RKO (cell line): Measurements from ENCODE around the gene INHBE.

Experiments used
- DNase-seq: peaks from one replicate; pipeline ENCODE4 v3.0.0-alpha.2; 2016; ENCODE audit warnings: low spot score

Gene INHBE

DNA sequence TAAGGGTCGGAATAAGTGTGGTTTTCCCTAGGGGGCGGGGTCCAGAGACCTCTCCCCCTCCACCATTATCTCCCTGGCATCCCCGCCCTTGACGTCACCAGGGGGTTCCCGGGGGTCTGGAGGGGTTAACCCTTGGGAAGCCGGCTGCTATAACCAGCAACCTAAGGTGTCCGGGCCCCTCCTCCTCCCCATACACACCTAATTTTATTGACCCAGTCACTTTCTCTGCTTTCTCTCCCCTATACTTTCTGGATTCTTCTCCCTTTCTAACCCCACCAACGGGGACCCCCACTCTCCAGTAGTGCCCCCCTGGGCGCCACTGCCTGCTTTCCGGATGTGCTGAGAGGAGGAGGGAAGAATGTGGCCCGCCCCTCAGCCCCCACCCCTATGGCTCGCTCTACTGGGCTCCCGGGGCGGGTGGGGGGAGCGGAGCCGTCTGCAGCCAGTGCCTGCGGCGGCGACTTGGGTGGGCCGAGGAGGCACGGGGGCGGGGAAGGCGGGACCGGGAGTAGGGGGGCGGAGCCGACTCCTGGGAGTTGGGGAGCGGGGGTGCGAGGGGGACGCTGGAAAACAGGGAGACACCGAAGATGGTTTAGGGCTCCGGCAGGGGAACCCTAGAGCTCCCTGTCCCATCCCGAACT is 6.3 kb downstream of the INHBE start:
- peak; percentile 79 for DNase-seq

DNA sequence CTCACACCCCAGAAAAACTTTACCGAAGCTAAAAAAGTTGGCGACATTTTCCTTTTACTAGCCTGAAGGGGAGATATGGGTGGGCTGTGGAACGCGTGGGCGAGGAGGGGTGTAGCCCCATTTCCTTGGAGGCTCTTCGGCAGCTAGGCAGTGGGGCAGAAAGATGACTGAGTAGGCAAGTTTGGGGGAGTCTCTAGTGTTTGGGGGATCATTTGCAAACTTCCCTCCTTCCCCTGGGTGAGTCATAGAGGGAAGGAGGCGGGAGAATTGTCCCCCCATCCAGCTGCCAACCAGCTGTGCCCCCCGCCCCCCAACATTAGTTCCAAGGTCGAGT is 6.8 kb downstream of the INHBE start:
- DNase-seq, result peak; percentile 80

DNA sequence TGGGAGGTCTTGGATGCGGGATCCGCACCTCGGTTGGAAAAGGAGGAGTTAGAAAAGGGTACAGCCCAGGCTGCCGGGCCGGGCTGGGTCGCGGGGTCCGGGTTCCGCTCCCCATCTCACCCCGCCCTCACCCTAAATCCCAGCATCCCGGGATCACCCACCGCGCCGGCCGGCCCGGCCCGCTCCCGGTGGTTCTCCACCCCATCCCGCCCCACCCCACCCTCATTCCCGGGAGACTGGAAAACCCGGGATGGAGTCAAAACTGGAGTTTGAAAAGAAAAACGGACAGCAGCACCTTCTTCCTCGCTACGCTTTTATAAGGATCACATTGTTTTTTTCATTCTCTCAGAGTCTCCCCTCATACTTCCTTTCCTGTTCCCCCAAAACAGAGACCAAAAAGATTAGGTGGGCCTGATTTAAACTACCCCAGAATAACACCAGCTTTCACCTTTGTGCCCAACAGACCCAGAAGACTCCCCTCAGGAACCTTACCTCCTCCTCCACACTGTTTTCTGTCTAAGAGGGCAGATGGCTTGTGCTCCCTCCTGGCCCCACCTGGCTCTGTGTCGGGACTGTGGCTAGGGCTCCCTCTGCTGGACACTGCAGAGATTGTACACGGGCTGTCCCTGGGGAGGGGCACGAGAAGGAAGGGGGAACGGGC is 7.3 kb downstream of the INHBE start:
- peak; percentile 90 for DNase-seq

DNA sequence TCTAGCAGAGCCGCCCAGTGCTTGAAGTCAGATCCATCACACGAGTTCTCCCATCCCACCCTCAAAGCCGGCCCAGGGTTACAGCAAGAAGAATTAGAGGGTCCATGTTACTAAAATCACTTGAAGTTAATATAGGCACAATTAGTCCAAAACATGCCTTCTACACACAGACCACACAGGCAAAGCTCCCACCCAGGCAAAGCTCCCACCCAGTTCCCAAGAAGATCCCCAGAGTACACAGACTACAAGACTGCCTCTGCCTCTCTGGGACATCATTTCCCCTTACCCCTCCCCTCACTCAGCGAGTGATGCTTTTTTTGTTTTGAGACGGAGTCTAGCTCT is 7.8 kb downstream of the INHBE start:
- no peak for DNase-seq

DNA sequence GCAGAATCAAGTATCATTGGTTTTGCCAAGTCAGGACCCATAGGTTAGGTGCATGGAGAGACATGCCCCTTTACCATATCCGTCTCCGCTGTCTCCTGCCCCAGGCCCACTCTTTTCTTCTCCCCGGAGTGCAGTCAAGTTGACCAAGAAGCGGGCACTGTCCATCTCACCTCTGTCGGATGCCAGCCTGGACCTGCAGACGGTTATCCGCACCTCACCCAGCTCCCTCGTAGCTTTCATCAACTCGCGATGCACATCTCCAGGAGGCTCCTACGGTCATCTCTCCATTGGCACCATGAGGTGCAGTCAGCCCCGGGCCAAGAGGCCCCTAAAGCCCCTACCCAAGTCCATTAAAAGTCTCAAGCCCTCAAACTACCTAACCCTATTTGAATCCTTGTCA is 9.5 kb downstream of the INHBE start:
- no peak for DNase-seq

DNA sequence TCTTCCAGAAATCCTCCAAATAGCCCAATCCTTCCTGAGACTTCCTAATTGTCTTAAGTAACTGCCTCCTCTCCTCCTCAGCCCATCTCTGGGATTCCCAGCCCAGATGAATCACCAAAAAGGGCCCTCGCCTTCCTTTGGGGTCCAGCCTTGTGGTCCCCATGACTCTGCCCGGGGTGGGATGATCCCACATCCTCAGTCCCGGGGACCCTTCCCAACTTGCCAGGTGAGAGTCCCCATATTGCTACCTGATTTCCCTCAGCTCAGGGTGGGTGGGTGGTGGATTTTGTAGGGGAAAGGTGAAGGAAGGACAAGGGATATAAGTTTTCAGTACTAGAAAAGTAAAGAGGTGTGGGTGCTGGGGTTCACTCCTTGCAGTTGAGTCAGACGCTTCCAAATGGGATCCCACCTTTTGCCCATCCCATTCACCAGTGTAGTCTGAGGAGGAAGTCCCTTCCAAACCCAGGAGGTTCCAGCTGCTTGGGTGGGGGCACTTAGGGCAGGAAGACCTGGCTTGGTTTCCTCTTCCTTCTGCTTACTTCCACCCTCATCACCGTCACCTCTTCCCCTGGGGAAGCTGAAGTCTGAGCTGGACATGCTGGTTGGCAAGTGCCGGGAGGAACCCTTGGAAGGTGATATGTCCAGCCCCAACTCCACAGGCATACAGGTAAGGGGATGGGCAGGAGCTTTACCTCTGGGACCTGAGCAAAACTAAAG is 10.1 kb downstream of the INHBE start:
- no peak for DNase-seq

DNA sequence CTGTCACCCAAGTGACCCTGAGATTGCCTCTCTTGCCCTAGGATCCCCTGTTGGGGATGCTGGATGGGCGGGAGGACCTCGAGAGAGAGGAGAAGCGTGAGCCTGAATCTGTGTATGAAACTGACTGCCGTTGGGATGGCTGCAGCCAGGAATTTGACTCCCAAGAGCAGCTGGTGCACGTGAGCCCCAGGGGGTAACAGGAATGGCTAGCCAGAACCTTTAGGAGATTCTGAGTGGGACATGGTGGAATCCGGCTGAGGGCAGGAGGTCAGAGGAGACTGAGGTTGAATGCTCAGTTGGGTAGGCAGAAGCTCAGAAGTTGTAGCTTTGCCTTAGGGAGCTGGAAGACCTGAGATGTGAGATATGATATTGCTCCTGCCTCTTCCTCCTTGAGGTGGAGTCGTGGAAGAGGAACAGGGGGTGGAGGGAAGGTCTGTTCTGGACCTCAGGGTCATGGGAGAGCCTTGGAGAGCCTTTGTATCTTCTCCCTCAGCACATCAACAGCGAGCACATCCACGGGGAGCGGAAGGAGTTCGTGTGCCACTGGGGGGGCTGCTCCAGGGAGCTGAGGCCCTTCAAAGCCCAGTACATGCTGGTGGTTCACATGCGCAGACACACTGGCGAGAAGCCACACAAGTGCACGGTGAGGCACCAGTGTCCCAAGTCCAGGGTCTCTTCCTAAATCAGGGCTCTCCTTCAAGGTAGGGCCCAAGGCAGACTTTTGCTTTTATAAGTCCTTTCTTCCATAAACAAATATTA is 10.8 kb downstream of the INHBE start:
- DNase-seq, result no peak

DNA sequence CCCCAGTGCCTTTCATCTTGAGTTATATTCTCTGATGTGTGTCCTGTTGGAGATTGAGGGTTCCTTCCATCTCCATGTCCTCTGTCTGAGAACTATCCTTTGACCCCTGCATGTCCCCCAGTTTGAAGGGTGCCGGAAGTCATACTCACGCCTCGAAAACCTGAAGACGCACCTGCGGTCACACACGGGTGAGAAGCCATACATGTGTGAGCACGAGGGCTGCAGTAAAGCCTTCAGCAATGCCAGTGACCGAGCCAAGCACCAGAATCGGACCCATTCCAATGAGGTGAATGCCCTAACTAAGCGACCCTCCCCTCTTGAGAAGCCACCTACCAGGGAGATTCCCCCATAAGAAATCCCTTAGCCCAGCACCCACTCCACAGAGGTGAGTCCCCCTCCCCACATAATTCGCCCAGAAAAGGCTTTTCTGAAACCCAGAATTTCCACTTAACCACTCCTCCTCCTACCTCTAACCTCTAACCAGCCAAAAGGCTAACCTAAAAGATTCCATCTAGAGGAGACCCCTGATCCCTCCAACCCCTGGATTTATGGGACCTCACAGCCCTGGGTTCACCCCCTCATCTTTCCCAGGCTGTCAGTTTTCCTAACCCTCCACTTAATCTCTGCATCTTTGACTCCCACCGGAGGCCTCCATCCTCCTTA is 12.2 kb downstream of the INHBE start:
- no peak for DNase-seq

DNA sequence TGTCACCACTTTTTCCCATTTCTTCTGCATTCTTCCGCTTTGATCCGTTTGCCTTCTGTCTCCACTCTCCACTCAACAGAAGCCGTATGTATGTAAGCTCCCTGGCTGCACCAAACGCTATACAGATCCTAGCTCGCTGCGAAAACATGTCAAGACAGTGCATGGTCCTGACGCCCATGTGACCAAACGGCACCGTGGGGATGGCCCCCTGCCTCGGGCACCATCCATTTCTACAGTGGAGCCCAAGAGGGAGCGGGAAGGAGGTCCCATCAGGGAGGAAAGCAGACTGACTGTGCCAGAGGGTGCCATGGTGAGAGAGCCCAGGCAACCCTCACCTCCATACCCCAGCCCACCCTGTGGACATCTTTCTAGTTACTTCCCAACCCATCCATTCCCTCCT is 12.8 kb downstream of the INHBE start:
- no peak for DNase-seq

DNA sequence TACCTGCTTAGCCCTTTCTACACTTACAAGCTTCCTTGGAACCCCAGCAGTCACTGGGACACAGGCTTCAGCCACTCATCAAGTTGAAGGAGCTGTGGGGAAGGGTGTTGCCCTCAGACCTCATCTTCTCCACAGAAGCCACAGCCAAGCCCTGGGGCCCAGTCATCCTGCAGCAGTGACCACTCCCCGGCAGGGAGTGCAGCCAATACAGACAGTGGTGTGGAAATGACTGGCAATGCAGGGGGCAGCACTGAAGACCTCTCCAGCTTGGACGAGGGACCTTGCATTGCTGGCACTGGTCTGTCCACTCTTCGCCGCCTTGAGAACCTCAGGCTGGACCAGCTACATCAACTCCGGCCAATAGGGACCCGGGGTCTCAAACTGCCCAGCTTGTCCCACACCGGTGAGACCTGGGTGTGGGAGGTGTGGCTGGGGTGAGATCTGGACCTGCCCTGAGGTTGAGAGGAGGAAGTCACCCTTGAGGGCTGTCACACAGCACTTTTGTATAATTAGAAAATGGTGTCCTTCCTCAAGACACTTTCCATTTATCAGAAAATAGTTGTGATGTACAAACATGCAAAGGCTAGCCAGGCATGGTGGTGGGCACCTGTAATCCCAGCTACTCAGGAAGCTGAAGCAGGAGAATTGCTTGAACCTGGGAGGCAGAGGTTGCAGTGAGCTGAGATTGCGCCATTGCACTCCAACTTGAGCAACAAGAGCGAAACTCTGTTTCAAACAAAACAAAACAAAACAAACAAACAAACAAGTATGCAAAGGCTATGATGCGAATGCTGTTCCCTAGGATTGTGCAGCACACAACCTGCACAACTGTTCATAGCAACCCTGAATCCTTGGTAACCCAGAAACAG is 14.4 kb downstream of the INHBE start:
- no peak for DNase-seq

DNA sequence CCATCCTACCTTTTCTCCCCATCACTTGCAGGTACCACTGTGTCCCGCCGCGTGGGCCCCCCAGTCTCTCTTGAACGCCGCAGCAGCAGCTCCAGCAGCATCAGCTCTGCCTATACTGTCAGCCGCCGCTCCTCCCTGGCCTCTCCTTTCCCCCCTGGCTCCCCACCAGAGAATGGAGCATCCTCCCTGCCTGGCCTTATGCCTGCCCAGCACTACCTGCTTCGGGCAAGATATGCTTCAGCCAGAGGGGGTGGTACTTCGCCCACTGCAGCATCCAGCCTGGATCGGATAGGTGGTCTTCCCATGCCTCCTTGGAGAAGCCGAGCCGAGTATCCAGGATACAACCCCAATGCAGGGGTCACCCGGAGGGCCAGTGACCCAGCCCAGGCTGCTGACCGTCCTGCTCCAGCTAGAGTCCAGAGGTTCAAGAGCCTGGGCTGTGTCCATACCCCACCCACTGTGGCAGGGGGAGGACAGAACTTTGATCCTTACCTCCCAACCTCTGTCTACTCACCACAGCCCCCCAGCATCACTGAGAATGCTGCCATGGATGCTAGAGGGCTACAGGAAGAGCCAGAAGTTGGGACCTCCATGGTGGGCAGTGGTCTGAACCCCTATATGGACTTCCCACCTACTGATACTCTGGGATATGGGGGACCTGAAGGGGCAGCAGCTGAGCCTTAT is 15.3 kb downstream of the INHBE start:
- no peak for DNase-seq

DNA sequence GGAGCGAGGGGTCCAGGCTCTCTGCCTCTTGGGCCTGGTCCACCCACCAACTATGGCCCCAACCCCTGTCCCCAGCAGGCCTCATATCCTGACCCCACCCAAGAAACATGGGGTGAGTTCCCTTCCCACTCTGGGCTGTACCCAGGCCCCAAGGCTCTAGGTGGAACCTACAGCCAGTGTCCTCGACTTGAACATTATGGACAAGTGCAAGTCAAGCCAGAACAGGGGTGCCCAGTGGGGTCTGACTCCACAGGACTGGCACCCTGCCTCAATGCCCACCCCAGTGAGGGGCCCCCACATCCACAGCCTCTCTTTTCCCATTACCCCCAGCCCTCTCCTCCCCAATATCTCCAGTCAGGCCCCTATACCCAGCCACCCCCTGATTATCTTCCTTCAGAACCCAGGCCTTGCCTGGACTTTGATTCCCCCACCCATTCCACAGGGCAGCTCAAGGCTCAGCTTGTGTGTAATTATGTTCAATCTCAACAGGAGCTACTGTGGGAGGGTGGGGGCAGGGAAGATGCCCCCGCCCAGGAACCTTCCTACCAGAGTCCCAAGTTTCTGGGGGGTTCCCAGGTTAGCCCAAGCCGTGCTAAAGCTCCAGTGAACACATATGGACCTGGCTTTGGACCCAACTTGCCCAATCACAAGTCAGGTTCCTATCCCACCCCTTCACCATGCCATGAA is 16.0 kb downstream of the INHBE start:
- DNase-seq, result no peak

DNA sequence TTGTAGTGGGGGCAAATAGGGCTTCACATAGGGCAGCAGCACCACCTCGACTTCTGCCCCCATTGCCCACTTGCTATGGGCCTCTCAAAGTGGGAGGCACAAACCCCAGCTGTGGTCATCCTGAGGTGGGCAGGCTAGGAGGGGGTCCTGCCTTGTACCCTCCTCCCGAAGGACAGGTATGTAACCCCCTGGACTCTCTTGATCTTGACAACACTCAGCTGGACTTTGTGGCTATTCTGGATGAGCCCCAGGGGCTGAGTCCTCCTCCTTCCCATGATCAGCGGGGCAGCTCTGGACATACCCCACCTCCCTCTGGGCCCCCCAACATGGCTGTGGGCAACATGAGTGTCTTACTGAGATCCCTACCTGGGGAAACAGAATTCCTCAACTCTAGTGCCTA is 16.6 kb downstream of the INHBE start:
- no peak for DNase-seq

DNA sequence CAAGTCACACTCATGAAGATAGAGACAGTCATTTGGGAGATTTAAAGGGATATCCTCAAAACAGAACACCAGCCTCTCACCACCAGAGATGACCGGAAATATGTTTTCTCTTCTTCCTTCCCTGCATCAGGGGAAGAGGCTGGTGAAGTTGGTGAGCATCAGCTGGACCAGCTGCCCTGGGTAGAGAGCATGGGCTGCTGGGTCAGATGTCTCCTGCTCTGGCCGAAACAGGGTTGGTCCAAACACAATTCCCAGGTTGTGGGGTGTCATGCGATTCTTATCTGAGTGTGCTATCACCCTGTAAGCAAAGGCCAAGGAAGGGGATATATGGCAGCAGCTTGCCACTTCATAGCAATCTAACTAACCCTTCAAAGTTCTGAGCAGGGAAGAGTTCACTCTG is 17.3 kb downstream of the INHBE start:
- no peak for DNase-seq

DNA sequence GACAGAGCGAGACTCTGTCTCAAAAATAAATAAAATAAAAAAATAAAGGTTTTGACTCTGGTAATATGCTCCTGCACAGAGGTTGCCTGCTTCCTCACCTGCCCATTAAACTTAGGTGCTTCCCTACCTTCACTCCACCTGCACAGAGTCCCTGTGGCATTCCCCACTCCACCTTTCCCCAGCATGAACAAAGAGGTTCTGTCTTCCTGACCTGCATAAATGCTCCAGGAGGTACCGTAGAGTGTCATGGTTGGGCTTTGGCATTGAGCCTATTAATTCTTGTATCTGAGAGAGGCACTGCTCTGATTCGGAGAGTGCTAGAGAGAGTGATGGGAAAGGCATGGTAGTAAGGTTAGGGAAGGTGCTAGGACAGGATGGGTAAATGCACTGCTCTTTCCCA is 18.3 kb downstream of the INHBE start:
- DNase-seq, result no peak

DNA sequence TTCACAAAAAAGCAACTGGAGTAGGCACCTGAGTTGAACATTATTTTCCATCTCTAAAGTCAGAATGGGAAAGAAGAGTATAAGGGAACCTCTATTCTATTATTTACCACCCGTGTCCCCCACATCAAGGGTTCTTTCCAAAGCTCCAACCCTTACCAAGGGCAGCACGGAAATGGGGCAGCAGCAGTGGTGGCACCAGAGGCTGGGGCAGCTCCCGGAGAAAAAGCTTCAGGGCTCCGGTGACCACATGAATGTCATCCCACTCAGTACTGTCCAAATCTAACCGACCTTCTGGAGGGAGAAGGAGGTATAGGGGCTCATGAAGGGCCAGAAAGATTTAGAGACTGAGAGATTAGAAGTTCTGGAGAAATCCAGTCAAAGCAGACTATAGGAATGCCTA is 18.8 kb downstream of the INHBE start:
- DNase-seq, result no peak

DNA sequence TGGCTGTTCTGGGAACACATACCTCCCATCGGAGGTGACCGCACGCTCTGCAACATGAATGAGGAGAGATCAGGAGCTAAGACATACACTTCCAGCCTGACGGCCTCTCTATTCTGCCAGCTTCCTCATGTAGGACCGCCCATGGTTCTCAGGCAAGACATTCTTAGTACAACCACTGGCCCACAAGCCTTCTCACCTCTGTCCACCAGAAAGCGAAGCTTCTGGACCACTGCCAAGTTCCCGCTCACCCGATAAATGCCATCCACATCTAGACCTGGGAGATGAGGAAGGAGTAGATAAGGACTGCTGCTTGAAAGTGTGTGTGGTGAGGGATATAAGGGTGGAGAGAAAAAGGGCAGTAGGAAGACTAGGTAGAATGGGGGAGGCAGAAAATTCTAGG is 19.3 kb downstream of the INHBE start:
- no peak for DNase-seq

DNA sequence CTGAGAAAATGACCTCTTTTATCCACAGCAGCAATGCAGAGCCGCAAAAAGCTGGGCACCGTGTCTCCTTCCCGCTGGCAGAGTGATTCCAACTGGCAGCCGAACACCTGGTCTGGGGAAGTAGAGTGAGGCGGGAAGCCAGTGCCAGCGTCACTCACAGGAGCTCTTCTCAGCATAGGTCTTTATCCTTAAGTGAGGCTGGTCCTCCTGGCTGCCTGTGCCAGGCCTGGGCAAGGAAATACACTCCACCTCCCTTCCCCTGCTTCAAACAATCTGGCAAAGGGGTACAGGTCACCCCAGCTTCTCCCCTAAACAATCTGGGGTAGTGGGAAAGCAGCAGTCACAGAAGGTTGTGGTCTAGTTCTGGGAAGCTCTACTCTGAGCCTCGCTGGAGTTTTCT is 19.8 kb downstream of the INHBE start:
- no peak for DNase-seq

DNA sequence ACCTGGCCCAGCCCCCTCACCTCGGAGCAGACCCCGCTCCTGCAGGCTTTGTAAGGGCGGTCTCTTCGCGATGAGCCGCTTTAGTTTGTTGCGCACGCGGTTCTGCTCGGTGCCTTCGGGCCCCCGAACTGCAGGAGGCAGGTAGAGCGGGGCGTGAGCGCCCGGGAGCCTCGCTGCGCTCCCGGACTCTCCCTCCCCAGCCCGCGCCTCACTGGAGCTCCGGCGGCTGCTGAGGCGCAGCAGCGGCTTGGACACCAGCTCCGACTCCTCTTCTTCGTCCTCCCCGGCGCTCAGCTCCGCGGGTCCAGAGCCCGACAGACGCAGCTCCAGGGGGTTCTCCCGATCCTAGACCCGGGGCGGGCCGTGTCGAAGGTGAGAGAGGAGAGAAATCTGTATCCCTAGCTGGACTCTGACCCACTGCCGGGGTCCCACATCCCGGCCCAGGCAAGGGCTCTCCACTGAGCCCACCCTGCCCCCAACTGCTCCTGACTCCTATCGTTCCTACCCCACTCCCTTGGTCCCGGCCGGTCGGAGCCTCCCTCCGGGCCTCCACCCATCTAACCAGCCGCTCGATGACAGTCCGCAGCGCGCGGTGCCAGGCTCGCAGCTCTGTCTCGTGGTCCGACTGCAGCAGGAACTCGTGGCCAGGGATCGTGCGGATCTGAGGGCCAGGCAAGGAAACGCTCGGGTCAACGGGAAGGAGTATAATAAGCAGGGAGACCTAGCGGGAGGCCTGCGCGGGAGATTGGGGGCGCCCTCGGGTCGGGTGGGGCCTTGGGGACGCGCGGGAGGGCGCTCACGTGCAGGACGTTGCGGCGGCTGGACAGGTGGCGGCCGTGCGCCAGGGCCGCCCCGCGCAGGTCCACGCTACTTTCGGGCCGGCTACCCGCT is 20.4 kb downstream of the INHBE start:
- DNase-seq, result no peak
